GM18505 (cell line): Measurements from ENCODE around the gene RAD50.

Experiments used
- ATAC-seq: cut with Tn5 transposase; IDR thresholded peaks from one replicate; pipeline ENCODE4 v1.9.1; 2021; ENCODE audit not compliant: unreplicated experiment
- POLR2A ChIP-seq: IDR thresholded peaks from 4 replicates; pipeline ENCODE4 v1.6.1; 2011; ENCODE audit warnings: borderline replicate concordance; ENCODE audit not compliant: insufficient read depth, insufficient read length; ENCODE audit errors: extremely low read depth

Gene RAD50

DNA sequence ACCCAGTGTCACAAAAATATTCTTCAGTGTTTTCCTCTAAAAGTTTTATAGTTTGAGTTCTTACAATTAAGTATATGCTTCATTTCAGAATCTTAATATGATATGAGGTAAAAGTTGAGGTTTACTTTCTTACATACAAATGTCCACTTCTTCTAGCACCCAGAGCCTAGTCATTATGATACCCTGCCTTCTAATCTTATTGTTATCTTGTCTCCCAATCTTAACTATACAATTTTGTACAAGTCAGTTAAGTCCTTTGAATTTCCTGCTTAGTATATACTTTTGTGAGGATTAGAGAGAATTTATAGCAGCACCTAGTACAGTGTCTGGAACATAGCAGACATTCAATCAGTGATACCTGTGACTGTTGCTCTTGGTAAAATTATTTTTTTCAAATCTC, 29.3 kb downstream of the RAD50 start:
- no peak for TF ChIP-seq POLR2A
- no peak for ATAC-seq

DNA sequence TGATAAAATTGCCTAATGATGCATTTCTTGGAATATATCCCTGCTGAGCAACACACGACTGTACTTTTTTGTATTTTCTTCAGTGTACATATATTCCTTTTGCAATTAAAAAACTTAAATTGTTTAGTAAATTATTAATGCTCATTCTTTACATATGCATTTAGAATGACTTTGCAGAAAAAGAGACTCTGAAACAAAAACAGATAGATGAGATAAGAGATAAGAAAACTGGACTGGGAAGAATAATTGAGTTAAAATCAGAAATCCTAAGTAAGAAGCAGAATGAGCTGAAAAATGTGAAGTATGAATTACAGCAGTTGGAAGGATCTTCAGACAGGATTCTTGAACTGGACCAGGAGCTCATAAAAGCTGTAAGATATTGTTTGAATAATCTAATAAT, 32.7 kb downstream of the RAD50 start:
- ATAC-seq: no peak
- TF ChIP-seq POLR2A: no peak

DNA sequence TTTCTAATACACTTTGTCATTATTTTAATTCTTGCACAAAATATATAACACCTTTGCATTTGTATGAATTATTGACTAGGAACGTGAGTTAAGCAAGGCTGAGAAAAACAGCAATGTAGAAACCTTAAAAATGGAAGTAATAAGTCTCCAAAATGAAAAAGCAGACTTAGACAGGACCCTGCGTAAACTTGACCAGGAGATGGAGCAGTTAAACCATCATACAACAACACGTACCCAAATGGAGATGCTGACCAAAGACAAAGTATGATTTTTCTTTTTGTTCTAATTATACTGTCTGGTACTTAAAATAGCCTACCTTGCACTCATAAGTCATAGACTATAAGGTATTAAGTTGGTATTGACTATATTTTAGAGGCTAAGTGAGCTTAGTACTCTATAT, 34.4 kb downstream of the RAD50 start:
- no peak for TF ChIP-seq POLR2A
- no peak for ATAC-seq

DNA sequence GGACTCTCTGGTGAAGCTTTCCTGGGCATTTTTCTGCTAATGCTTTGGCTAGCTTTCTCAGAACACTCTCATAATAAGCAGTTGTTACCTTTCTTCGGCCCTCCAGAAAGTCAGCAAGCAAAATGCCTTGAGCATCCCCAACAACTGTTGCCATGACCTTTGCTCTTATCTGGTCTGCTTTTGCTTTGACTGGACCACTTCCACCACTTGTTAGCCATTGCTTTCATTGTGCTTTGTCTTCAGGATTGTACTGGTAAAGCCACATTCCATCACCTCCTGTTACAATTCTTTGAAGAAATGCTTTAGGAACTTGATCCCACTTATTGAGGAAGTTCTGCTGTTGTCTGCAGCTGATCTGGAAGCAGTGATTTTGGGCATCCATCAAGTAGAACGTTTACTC, 35.7 kb downstream of the RAD50 start:
- ATAC-seq: no peak
- no peak for TF ChIP-seq POLR2A

DNA sequence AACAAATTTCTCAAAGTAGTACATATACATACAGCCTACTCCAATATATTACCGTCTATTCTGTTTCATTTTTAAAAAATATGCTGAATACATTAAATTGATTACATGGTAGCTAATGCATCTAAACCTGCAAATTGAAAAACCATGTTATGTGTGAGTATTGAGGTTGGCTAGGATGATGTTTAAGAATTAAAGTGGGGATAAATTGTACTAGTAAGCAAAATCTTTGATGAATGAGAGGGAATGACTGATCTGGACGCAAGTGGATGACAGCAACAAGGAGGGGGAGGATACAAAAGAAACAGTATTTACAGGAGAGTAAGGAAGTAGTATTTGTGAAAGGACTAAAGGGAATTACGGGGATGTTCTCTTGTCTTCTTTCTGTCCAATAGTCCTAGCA, 37.4 kb downstream of the RAD50 start:
- TF ChIP-seq POLR2A: no peak
- ATAC-seq: no peak

DNA sequence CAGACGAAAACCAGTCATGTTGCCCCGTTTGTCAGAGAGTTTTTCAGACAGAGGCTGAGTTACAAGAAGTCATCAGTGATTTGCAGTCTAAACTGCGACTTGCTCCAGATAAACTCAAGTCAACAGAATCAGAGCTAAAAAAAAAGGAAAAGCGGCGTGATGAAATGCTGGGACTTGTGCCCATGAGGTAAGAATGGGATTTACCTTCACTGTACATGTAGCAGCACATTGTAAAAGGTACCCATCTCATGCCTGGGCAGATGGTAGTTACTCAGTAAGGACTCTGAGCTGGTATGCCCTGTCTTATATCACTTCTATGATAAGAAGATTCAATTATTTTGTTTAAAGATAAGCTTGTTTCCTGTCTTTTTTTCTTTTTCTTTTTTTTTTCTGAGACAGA, 38.8 kb downstream of the RAD50 start:
- TF ChIP-seq POLR2A: no peak
- ATAC-seq: no peak

DNA sequence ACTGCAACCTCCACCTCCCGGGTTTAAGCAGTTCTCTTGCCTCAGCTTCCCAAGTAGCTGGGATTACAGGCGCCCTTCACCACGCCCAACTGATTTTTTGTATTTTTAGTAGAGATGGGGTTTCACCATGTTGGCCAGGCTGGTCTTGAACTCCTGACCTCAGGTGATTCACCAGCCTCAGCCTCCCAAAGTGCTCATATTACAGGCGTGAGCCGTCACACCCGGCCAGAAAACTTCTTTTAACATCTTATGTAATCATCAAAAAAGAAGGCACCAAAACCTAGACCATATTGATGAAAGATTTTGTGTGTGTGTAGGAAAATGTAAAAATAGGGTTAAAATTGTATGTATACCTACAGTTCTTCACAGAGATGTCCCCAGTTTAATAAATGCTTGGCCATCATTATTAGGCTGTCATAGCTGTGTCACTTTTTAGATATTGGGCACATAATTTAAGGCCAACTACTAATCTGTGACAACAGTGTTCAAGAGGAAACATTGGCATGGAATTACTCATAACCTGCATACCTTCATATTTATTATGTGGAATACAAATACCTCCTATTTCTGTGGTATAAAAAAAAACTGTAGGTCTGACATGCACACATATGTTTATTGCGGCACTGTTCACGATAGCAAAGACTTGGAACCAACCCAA, 44.4 kb downstream of the RAD50 start:
- ATAC-seq: no peak
- no peak for TF ChIP-seq POLR2A

DNA sequence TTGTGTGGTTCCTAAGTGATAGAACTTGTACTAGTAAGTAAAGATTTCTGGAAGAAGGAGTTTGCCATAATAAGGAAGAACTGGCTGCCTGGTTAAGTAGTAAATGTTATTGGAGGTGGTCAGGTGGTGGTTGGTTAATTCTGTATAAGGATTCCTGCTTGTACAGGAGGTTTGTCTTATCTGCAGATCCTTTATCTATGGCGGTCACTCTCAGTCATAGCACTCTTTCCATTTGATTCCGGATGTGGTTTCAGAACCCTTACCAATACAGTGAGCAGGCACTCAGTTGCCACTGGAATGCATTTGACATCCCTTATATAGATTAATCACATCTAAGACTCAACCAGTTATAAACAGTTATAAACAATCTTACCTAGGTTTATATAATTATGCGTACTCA, 50.3 kb downstream of the RAD50 start:
- TF ChIP-seq POLR2A: no peak
- ATAC-seq: no peak

DNA sequence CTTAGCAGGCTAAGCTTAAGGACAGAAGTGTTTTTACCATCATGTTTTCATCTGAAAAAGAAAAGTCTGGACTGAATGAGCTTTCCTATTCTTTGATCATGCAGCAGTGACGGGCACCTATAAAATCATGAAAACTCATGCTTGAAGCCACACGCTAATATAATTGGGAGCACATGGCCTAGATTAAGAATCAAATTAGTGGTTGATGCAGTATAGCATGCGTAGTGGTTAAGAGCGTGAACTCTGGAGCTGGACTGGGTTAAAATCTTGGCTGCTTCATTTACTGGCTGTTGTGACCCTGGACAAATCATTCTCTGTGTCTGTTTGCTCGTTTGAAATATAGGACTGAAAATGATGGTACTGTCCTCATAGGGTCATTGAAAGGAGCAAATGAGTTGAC, 51.3 kb downstream of the RAD50 start:
- no peak for ATAC-seq
- TF ChIP-seq POLR2A: no peak

DNA sequence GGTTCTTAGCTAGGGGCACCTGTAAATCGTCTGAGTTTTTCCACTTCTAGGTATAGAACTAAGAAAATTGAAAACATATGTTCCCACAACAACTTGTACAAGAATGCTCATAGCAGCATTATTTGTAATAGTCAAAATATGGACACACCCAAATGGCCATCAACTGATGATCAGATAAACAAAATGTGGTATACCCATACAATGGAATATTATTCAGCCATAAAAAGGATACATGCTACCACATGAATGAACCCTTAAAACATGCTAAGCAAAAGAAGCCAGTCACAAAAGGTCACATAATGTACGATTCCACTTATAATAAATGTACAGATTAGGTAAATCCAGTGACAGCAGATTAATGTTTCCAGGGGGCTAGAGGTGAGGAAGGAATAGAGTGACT, 55.2 kb downstream of the RAD50 start:
- no peak for TF ChIP-seq POLR2A
- no peak for ATAC-seq

DNA sequence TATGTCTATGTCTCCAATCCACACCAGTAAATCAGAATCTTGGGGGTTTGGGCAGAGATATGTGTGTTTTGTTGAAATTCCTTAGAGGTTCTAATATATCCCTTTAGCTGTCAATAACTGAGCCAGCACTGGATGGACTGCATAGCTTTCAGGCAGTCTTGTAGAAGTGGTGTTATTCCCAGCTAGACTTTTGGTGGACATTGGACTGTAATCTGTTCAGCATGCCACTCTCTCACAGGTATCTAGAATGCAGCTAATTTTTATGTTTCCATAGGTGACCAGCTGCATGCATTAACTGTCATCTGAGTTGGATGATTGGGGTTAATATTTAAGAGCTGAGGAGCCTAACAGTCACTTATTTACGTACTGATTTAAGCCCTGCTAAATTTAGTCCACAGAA, 56.1 kb downstream of the RAD50 start:
- no peak for ATAC-seq
- TF ChIP-seq POLR2A: no peak

DNA sequence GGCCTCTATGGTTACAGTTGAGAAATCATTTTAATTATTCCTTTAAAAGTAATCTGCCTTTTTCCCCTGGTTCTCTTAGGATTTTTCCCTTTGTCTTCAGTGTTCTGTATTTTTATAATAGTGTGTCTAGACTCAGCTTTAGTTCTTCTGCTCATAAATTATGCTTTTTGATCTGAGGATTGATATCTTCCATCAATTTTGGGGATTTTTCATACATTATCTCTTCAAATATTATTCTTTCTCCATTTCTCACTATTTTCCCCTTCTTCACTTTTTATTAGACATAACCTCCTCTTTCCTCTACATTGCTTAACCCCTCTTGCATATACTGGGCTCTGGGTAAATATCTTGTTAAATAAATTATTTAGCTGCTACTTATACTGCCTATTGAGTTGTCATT, 64.9 kb downstream of the RAD50 start:
- no peak for ATAC-seq
- TF ChIP-seq POLR2A: no peak

DNA sequence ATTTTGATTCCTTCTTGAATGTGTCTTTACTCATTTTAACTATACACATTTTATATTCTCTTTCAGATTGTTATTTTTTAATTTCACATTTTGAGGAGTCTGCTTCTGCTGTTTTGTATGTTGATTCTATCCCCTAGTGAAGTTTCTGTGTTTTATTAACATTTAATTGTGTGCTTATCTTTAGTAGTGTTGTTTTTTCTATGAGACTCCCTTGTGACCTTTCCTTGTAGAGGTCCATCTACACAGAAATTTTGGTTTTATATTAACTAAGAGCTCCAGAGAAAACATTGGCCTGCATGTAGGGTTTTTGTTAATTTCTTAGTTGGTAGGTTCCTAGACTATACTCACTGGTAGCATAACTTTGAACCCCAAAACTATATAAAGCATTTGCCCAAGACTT, 65.8 kb downstream of the RAD50 start:
- TF ChIP-seq POLR2A: no peak
- no peak for ATAC-seq

DNA sequence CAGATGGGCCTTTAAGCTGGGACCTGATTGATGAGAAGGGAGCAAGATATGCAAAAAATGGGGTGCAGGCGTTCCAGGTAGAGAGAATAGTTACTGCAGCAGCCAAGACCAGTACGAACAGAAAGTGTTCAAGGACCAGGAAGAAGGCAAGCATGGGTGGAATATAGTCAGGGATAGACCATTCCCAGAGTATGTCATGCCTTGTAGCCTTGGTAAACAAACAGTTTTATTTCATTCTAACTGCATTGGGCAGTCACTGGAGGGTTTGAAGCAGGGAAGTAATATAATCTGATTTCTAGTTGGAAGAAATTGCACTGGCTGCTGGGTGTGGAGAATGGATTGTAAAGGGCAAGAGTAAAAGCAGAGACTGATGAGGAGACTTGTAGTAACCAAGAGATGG, 70.7 kb downstream of the RAD50 start:
- no peak for TF ChIP-seq POLR2A
- no peak for ATAC-seq

DNA sequence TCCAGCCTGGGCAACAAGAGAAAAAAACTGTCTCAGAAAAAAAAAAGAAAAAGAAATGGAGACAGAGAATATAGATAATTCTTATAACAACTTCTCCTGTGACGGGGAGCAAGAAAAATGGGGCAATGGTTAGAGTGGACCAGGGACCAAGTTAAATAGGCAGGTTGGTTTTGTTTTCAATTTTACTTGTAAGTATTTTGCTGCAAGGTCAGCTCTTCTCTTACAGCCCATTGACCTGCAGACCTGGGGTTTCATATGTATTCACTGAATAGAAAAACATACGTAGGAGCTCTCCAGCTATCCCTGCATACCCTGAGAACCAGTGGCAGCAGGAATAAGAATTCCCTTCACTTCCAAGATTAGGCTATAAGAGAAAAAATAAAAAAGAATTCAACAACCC, 72.0 kb downstream of the RAD50 start:
- ATAC-seq: no peak

More for the DNA sequence above, 72.0 kb downstream of the RAD50 start:
- no peak for TF ChIP-seq POLR2A
